NT2/D1 (cell line): Measurements from ENCODE around the gene C19orf33.

Experiments used
- DNase-seq: peaks from one replicate; pipeline ENCODE4 v3.0.0-alpha.2; 2011; ENCODE audit warnings: low read depth, low spot score
- H3K27me3 ChIP-seq: 2 replicates; pipeline ENCODE4 v1.6.0; 2011; ENCODE audit warnings: mild to moderate bottlenecking; ENCODE audit not compliant: insufficient read length, insufficient read depth
- H3K36me3 ChIP-seq: 2 replicates; pipeline ENCODE4 v1.6.1; 2011; ENCODE audit warnings: mild to moderate bottlenecking, low read length, mixed read lengths; ENCODE audit not compliant: insufficient read depth, insufficient read length
- H3K4me1 ChIP-seq: 2 replicates; pipeline ENCODE4 v1.5.1; 2011; ENCODE audit not compliant: insufficient read depth, insufficient read length
- H3K4me3 ChIP-seq: 2 replicates; pipeline ENCODE4 v1.5.1; 2011; ENCODE audit warnings: low read depth; ENCODE audit not compliant: insufficient read length
- H3K9ac ChIP-seq: 2 replicates; pipeline ENCODE4 v1.6.0; 2011; ENCODE audit warnings: low read depth; ENCODE audit not compliant: insufficient read length
- H3K9me3 ChIP-seq: 2 replicates; pipeline ENCODE4 v1.5.1; 2011; ENCODE audit warnings: mild to moderate bottlenecking, low read length; ENCODE audit not compliant: insufficient read depth
- SUZ12 ChIP-seq: IDR thresholded peaks from 2 replicates; pipeline ENCODE4 v1.6.1; 2011; ENCODE audit not compliant: insufficient read length, insufficient read depth; ENCODE audit errors: extremely low read depth
- YY1 ChIP-seq: IDR thresholded peaks from 2 replicates; pipeline ENCODE4 v1.6.1; 2011; ENCODE audit not compliant: insufficient read length, insufficient read depth
- ZNF274 ChIP-seq: IDR thresholded peaks from 2 replicates; pipeline ENCODE4 v1.6.1; 2011; ENCODE audit warnings: mild to moderate bottlenecking, low read depth, low read length

C19orf33 gene

GRCh38 chr19:38351865-38352395, 47.9 kb downstream of the C19orf33 start:
- no peaks in the 10 kb centered on the region for H3K9me3 ChIP-seq
- H3K36me3 ChIP-seq, result no peaks in the 10 kb centered on the region
- no peak overlapping the region for H3K9ac ChIP-seq
- H3K4me3 ChIP-seq, result no peak overlapping the region
- no peak for TF ChIP-seq SUZ12
- no peak for TF ChIP-seq YY1
- TF ChIP-seq ZNF274, result no peak
- DNase-seq, result no peak
- H3K4me1 ChIP-seq, result peaks cover 6% of the 10 kb centered on the region
- H3K27me3 ChIP-seq, result peaks cover 7% of the 10 kb centered on the region

DNA sequence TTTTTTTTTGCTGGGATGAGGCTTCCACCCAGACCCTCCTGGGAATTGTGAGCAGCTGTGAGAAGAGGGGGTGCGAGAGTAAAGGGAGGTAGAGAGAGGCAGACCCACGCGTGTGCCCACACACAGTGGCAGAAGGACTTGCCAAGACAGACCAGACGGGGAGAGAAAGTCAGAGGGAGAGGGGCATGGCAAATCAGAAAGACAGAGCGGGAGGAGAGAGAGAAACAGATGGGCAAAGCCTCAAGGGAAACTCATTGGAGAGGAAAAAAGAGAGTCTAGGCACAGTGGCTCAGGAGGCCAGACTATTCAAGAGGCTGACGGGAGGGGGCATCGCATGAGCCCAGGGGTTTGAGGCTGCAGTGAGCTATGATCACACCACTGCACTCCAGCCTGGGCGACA, 48.6 kb downstream of the C19orf33 start:
- H3K4me1 ChIP-seq, result peaks cover 6% of the 10 kb centered on the region
- no peaks in the 10 kb centered on the region for H3K9me3 ChIP-seq
- H3K9ac ChIP-seq, result no peak overlapping the region
- peaks cover 7% of the 10 kb centered on the region for H3K27me3 ChIP-seq
- H3K4me3 ChIP-seq, result no peak overlapping the region
- no peak for TF ChIP-seq ZNF274
- TF ChIP-seq SUZ12, result no peak
- no peak for TF ChIP-seq YY1
- DNase-seq, result no peak
- no peaks in the 10 kb centered on the region for H3K36me3 ChIP-seq
